ENCODE results near the gene HSPA9. TPM values are rescaled to one million over a fixed set of nuclear protein-coding genes. Genes with fewer than 3 reads are reported as not detected.

HSPA9 gene
- total RNA-seq, 1 donor from 2014 or later, result 216 TPM

DNA sequence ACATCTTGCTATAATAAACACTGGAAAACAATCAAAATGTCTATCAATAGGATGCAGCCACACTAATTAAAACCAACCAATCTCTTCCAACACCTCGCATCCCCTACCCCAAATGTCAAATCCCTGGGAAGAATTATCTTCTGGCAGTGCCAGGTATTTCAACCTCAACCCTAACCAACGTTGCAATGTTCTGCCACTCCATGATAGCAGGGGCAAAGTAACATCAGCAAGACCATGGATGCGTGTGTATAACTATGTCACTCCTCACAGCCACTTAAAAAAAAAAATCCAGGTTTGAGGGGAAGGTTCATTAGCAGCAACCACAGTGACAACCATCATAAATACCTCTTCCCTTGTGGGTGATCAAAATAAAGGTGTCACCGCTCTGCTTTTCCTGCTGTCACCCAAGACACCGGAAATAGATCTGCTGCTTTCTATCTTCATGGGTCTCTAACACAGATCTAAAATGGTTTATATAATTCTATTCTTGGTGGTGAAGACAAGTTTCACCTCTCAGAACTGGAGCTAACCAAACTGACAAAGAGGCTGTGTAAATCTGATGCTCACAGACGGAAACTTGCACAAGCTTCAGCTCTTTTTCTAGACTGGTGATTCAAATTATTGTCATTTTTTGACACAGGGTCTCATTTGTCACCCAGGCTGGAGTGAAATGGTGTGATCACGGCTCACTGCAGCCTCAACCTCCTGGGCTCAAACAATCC is 9.9 kb downstream of the HSPA9 start:
- no peak for FAIRE-seq
- no peak for DNase-seq (ENCODE audit: low spot score in 2 of 2)

DNA sequence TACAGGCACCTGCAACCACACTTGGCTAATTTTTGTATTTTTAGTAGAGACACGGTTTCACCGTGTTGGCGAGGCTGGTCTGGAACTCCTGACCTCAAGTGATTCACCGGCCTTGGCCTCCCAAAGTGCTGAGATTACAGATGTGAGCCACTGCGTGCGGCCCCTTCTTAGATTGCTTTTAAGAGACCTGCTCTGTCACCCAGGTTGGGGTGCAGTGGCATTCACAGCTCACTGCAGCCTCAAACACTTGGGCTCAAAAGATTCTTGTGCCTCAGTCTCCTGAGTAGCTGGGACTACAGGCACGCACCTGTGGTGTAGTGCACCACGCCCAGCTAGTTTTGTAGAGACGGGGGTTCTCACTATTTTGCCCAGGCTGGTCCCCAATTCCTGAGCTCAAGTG is 11.0 kb downstream of the HSPA9 start:
- no peak for FAIRE-seq
- no peak for DNase-seq (ENCODE audit: low spot score in 2 of 2)

DNA sequence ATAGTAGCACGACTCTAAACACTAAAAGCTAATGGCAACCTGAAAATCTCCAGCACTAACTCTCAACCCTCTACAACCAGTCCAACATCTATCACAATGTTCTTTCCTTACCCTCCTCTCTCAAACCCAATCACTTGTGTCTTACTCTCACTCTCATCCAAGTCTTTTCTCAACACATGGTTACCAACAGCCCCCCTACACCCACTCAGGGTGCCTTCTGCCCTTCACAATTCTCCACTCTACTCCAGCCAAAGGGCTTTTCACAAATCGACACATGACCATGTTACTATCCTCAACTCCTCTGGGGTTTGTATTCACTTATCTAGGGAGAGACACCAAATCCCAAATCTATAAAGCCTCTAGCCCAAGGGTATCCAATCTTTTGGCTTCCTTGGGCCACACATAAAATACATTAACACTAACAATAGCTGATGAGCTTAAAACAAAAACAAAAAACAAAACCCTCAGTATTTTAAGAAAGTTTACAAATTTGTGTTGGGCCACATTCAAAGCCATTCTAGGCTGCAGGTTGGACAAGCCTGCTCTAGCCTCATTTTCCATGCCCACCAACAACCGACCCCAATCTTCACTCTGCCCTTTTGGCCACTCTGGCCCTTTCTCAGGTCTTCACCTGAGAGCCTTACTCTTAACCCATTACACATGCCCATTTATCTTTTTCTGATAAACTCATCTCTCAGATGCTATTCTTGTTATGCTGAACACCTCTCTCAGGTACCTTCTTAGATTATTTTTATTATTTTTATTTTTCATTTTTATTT is 11.7 kb downstream of the HSPA9 start:
- no peak for DNase-seq (ENCODE audit: low spot score in 2 of 2)
- no peak for FAIRE-seq

DNA sequence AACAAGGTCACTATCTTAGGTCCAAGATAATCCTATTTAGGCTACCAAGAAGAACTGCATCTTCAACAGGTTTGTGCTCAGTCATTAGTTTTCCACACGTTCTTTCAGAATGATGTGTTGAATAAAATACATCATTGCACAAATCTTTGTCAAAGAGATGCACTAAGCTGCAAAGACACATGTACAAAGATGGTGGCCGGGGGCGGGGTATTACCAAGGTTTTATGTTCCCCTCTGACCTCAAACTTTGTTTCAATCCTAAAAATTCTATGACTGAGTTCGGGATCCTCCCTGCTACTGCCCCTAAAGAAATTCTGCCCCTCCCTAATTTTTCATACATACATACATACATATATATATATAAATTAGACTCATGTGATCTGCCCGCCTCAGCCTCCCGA is 14.2 kb downstream of the HSPA9 start:
- DNase-seq (ENCODE audit: low spot score in 2 of 2) (no peak), FAIRE-seq (no peak)

DNA sequence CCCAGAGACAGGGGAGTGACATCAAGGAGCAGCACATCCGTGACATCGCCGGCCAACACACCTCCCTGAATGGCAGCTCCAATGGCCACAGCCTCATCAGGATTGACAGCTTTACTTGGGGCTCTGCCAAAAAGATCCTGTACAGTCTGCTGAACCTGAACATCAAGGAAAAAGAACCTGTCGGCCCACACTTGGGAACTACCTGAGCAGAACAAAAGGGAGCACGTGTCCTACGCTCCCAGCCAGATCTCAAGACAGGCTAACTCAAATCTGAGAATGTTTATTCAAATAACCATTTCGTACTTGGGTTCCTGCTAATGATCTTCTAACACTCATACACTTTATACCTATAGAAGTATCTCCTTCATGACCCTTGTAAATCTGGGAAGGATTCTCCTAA is 15.3 kb downstream of the HSPA9 start:
- DNase-seq (ENCODE audit: low spot score in 2 of 2) (no peak), FAIRE-seq (no peak)

DNA sequence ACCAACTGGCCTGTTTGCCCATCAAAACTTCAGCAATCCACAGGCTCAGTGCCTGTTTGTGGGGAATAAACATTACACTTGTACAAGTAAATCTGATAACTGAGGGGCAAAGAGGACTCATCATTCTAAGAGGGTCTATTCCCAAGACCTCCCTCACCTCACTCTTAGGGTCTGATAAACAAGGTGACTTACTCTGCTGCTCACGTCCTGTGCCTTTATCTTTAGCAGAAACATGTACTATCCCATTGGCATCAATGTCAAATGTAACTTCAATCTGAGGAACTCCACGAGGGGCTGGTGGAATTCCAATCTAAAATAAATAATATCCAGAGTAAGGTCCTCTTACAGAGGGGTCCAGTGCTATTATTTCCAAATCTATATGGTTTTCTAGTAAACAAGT is 17.5 kb downstream of the HSPA9 start:
- no peak for DNase-seq (ENCODE audit: low spot score in 2 of 2)
- no peak for FAIRE-seq

DNA sequence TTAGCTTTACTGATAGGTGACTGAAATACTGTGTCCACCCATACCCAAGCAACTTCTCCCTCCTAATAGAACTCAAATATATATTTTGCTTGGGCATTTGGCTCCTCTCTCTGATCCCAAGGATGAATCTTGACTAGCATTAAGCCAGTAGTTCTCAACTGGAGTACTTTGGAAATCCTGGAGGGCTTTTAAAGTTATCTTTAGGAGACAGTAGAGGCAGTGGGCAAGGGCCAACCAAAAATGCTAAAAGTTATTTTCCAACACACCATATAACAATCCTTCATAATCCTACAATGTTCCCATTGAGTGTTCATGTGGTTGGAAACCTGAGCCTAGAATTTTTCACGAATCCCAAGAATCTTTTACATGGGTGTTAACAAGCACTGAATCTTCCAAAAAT is 21.1 kb downstream of the HSPA9 start:
- FAIRE-seq (no peak), DNase-seq (ENCODE audit: low spot score in 2 of 2) (no peak)

DNA sequence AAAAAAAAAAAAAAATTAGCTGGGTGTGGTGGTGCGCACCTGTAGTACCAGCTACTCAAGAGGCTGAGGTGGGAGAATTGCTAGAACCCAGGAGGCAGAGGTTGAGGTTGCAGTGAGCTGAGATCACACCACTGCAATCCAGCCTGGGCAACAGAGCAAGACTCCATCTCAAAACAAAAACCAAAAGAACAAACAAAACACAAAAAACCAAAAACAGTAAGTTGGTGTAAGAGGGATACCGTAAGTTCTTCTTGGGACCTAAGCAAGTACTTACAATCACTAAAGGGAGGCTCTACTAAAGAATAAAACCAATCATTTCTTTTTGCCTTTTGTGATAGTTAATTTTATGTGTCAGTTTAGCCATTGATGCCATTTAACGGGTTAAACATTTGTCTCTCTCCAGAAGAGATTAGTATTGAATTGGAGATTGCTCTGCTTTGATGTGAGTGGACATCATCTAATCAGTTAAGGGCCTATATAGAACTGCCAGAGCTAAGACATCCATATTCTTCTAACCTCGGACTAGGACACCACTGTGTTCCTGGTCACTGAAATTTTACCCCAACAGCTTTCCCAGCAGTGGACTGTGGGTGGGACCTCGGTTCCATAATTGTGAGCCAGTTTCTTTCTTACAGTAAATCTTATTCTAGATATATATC is 21.6 kb downstream of the HSPA9 start:
- FAIRE-seq (no peak), DNase-seq (ENCODE audit: low spot score in 2 of 2) (no peak)

DNA sequence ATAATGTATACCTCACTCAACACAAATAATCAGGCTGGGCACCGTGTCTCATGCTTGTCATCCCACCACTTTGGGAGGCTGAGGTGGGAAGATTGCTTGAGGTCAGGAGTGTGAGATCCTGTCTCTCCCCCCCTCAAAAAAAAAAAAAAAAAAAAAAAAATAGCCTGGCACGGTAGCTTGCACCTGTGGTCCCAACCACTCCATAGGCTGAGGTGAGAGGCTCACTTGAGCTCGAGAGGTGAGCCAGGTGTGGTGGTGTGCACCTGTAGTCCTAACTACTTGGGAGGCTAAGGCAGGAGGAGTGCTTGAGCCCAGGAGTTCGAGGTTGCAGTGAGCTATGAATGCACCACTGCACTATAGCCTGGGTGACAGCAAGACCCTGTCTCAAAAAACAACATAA is 22.5 kb downstream of the HSPA9 start:
- no peak for FAIRE-seq
- DNase-seq (ENCODE audit: low spot score in 2 of 2), result no peak

DNA sequence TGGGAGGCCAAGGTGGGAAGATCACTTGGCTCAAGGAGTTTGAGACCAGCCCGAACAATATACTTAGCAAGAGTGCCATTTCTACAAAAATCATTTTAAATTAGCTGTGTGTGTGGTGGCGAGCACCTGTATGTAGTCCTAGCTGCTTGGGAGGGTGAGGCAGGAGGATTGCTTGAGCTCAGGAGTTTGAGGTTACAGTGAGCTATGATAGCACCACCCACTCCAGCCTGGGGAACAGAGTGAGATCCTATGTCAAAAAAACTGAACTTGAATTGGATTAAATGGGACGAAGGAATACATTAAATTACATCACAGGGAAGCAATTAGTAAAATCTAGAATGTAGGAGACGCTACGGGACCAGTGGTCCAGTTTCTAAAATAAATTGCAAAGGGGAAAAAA is 25.8 kb downstream of the HSPA9 start:
- FAIRE-seq, result no peak
- DNase-seq (ENCODE audit: low spot score in 2 of 2), result no peak

DNA sequence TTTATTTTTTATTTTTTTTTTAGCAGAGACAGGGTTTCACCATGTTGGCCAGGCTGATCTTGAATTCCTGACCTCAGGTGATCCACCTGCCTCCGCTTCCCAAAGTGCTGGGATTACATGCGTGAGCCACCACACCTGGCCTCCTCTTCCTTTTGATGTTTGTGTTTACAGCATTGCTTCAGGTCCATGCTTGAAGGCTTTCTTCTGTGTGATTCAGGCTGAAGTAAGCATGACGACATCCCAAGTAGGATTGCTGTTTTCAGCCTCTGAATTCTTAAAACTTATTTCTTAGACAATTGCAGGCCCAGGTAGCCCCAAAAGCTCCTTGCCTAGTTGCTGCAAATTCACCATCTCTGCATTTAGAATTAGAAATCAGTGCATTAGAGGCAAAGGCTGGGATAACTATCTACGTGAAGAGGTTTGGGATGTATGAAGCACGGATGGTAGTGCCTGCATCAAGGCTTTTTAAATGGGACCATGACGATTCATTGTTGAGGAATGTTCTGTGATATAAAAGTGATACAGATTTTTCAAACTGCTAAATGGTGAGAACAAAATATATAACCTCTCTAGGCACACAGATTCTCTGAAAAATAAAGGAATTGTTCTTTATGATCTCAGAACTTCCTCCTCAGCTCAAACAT is 29.2 kb downstream of the HSPA9 start:
- DNase-seq (ENCODE audit: low spot score in 2 of 2) (no peak), FAIRE-seq (no peak)

DNA sequence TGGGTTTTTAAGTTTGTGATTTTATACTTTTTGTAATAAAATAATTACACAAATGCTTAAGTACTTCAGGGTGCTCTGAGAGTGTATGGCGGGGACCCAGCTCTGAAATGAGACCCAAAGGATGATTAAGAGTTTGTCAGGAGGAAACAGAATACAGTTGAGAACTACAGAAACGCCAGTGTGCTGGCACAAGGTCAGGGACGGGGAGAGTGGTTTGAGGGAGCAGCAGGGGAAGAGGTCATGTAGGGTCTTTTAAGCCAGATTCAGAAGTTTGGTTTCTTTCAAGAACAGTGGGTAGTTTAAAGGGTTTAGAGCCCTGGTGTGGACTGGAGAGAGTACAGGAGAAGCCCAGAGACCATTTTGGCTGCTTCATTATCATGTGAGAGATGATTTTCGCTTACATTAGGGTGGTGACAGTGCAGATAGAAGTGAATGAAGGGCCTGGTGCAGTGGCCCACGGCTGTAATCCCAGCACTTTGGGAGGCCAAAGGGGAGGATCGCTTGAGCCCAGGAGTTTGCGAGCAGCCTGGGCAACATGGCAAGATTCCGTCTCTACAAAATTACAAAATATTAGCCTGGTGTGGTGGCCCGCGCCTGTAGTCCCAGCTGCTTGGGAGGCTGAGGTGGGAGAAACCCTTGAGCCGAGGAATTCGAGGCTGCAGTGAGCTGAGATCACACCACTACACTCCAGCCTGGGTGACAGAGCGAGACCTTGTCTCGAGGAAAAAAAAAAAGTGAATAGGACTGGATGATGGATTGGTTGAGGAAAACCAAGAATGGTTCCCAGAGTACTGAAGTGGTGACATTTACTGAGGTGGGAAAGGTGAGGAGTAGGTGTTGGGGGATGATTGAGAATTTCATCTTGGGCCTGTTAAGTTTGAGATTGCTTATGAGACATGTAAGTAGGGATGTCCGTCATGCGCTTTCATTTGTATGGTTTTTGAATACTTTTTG is 30.7 kb downstream of the HSPA9 start:
- DNase-seq (ENCODE audit: low spot score in 2 of 2), result no peak
- FAIRE-seq, result no peak

DNA sequence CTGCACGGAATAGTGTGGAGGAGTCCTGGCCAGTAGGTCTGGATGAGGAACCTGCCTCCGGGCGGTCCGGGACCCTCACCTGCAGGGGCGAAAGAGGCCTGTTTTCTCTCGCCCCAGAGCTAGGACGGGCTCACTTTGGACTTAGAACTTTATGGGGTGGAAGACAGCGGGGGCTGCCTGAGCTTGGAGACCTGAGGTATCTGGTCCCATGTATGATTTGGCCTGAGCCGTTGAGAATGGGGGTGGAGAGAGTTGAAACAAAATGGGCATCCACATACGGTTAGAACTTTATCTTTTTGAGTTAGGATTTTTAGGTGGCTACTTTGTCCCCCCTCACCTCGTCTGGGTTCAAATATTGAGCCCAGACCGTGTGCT is 31.5 kb downstream of the HSPA9 start:
- FAIRE-seq (no peak), DNase-seq (ENCODE audit: low spot score in 2 of 2) (no peak)

DNA sequence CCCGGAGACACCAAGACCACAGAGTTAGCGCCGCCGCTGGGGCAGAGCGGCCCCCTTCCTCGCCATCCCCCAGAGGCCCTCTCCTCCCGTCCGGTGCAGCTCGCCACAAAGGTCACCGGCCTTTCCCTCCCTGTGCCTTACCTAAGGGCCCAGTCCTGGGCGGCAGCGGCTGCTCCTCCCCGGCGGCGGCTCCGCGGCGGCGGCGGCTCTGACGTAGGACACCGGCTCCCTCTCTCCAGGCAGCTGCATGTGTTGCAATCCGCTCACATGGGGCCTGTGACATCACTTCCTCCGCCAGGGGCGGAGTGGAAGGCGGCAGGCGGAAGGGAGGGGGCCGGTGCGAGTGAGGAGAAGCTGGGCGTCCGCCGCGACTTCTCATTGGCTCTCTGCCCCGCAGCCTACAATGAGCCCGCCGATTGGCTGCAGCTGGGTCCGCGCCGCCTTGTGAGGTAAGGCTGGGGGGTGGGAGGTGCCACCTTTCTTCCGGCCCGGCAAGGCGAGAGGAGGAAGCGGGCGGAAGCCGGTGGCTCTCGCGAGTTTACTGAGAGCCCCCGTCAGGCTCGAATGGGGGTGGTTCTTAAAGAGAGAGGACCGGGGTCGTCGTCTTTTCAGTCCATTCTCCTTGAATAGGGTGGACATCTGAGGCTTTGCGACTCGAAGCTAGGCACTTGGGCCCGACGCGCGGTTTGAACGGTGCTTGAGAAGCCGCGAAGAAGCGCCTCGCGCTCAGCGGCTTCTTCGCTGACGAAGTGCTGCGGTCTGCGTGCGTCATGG is 32.1 kb downstream of the HSPA9 start, which contains the start of gene ETF1:
TSS of gene ETF1 (minus strand) at position 281 of the 774 bp plus-strand sequence. CDS start 318 bp downstream, outside the sequence.
- peak; percentile 96 for DNase-seq (ENCODE audit: low spot score in 2 of 2)
- peak; percentile 95 for FAIRE-seq

DNA sequence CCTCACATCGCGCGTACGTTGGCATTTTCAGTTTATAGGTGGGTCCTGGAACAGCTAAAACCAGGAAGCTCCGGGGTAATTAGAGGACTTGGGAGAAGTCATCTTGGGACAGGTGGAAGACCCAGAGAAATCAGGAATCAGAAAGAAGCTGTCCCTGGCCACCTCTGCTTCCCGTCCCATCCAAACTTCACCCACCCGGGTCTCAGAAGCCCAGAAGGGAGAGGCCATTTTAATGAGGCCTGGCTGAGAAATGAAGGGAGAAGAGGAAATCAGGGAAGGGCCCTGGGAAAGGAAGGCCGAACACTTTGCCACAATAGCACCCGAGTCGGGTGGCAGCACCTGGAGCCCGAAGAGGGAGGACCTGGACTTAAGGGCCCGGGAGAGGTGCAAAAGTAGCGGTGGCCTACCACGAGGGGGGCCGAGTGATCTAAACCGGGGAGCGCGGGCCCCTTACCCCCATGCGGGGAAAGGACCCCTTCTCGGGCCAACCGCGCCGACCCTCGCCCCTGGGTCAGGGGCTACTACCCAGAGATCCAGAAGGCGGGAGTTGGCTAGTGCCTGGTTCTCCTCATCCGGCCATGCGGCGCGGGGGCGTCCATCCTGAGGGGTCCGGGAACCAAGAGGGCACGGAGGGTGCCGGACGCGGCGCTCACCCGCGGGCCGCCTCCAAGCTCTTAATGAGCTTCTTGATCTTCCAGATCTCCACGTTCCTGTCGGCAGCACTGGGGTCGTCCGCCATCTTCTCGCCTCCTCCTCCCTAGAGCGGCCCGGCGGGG is 32.8 kb downstream of the HSPA9 start:
- no peak for DNase-seq (ENCODE audit: low spot score in 2 of 2)
- no peak for FAIRE-seq

DNA sequence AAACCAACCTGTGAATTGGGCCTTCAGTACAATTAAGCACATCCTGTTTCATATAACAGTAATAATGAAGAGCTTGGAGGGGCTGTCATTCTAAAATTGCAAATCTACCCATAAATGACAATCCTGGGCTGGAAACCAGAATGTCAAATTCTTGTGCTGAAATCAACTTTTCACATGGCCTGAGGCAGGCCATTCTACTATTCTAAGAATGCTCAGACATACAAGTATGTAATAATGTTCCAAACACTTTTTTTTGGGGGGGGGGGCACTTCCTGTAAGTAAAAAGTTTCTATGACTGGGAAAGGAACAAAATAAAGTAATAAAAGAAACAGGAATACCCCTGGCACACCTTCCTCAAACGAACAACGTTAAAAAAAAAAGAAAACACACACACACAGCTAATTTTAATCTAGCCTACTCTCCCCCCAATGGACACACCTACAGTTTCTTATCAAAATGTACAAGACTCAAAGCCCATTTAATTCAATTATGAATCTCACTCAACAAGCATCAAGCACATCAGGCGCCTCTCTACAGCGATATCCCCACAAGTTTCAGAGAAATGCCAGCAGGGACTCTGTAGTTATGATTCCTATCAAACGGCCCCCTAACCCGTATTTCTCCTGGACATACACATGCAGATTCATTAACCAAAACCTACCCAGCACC is 33.6 kb downstream of the HSPA9 start:
- no peak for DNase-seq (ENCODE audit: low spot score in 2 of 2)
- FAIRE-seq, result no peak

DNA sequence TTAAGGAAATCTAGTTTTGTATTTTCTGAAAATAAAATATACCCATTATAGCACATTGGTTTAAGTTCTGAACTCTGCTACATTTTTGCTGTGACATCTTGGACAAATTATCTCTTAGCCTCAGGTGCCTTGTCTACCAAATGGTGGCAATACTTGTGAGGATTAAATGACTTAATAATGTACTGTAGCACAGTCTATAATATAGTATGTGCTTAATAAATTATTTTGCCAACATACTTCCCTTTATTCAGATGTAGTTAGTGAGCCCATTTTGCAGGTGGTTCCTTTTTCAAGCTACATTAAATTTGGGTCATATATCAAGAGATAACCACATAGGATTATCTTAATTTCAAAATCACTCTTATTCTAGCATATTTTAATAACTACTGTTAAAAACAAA is 35.4 kb downstream of the HSPA9 start:
- FAIRE-seq, result no peak
- DNase-seq (ENCODE audit: low spot score in 2 of 2), result no peak
